HK-2 (cell line): ENCODE data around the gene KRTAP10-5.
"Not testable (repeated sequence)": the region's sequence is repeated elsewhere in the genome, so short reads cannot be mapped to it uniquely, and the experiment has no call there.

Experiments
- DNase-seq: peaks from one replicate; pipeline ENCODE4 v3.0.0-alpha.2; 2018; ENCODE audit not compliant: unreplicated experiment

The KRTAP10-5 gene

GRCh38 chr21:44610157-44610843, 29.9 kb upstream of the KRTAP10-5 start:
- not testable (repeated sequence) for DNase-seq

DNA sequence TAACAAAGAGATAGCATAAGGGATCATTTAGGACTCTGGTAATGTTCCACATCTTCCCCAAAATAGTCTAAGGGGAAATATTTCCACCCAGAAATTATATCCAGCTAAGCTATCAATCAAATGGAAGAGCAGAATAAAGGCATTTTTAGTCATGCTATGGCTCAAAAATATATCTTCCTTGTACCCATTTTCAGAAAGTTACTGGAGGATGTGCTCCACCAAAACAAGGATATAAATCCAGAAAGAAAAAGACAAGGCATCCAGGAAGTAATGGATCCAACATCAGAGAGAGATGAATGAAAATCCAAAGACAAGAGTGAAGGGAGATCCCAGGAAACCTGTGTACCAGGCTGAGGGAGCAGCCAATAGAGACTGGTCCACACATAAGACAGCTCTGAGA, 28.8 kb upstream of the KRTAP10-5 start:
- no peak for DNase-seq

GRCh38 chr21:44606495-44606894, 26.1 kb upstream of the KRTAP10-5 start:
- DNase-seq = no peak

- DNase-seq = no peak
These were observed 23.5 kb upstream of the KRTAP10-5 start for GRCh38 chr21:44603911-44604310.

DNA sequence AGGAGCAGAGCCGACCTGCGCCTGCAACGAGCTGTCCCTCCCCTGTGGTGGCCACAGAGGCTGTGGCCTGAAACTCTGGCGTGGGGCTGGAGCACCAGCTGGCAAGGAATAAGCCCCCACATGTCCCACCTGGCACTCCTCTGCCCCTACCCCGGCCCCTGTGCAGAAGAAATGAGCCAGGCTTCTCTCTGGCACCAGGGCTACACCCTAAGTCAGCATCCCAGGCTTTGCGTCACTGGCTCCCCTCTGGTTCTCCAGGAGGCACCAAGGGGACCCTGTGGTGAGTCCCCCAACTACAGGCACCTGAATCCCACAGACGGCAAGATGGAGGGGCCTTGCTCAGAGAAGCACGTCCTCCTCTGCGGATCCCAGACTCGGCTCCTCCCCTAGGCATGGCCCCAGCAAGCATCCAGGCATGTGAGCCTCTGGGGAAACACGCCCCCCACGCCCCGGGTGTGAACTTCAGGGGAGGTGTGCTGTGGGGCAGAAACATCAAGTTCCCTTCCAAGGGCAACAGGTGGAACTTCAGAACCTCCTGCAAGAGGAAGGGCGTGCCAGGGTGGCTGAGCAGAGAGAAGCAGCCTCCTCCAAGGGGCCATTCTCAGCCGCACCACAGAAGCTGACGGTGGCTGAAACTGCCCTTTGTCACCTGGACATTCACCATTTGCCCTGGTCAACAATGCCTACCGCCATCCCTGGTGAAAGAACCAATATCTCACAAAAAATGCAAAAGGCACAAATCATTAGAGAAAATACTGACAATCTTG, 22.9 kb upstream of the KRTAP10-5 start:
- DNase-seq = no peak

GRCh38 chr21:44602463-44602850, 22.1 kb upstream of the KRTAP10-5 start:
- DNase-seq = no peak

DNA sequence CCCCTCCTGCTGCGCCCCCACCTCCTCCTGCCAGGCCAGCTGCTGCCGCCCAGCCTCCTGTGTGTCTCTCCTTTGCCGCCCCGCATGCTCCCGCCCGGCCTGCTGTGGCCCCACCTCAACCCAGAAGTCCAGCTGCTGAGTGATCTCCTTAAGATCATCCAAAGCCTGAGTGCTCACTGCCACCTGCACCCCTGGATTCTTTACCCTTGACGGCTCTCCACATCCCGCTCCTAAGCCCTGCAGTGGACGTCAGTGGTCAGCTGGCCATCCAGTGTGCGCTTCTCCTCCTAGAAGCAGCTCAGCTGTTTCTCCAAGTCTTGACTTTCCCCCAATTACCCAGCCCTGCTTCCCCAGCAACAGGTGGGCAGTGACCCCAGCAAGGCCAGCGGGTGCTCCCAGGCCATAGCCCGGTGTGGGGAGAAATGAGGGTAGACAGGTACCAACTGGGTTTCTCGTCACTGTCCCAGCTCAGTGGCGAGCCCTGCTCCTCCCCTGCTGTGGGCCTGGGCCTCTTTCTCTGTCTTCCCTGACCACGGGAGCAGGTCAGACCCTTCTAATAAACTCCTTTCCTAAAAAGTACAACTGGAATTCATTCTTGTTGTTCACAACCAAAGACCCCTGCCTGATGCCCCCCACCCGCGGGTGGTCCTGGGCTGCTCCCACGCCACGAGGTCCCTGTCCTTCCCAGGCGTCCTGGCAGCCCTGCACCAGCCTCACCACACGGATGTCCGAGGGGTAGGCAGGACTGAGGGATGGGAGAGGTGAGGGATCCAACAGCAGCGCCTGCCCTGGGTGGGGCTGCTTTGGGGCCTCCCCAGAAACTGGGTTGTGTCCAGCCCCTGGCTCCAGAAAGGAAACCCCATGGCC, 21.4 kb upstream of the KRTAP10-5 start:
- no peak for DNase-seq

GRCh38 chr21:44601091-44601490, 20.7 kb upstream of the KRTAP10-5 start:
- not testable (repeated sequence) for DNase-seq

- not testable (repeated sequence) for DNase-seq
These were observed 19.9 kb upstream of the KRTAP10-5 start, which contains the start of gene KRTAP10-7 for GRCh38 chr21:44600118-44600978. TSS of gene KRTAP10-7 (plus strand) at chr21:44600597. CDS start at chr21:44600622, 25 bp downstream.

GRCh38 chr21:44599264-44600029, 19.0 kb upstream of the KRTAP10-5 start:
- no peak for DNase-seq

DNA sequence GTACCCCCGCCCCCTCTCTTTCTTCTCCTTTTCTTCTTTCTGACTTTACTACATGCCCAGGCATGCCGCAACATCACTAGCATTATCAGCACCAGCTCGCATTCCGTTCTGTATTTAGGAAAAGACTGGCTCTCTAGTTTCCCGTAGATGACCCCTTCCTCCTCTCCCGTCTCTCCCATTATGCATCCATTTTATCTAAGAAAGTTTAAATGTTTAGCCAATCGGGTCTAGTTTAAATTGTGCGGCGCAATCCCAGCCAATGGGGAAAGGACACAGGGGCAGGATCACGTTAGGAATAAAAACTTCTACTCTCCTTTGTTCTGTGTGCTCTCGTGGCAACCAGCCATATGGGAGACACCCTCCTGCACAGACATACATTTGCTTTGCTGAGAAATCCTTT, 17.7 kb upstream of the KRTAP10-5 start:
- DNase-seq = no peak

GRCh38 chr21:44596068-44596725, 15.8 kb upstream of the KRTAP10-5 start:
- peak; percentile 30 for DNase-seq

GRCh38 chr21:44595524-44595923, 15.1 kb upstream of the KRTAP10-5 start:
- DNase-seq = no peak

DNA sequence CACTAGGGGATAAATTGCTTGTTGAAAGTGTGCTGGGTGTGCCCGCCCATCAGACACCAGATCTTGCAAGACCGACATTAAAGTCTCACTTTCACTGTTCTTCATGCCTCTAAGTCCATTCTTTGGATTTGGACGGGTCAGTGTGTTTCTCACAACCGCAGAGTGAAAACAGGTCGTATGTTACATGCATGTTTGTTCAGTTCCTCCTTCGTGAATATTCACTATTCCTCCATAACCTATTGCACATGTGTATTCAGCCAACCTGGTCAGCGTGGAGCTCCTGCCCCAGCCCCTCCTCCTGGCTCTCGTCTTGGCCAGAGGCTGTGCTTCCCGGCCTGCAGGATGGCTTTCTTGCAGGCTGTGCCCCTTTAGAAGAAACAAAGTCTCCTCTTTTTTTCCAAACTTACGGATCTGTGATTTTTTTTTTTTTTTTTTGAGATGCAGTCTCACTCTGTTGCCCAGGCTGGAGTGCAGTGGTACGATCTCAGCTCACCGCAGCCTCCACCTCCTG, 14.1 kb upstream of the KRTAP10-5 start:
- no peak for DNase-seq

- no peak for DNase-seq
These were observed 13.4 kb upstream of the KRTAP10-5 start for GRCh38 chr21:44593598-44594405.

GRCh38 chr21:44592446-44593311, 12.3 kb upstream of the KRTAP10-5 start, which contains the start of gene KRTAP10-6:
TSS of gene KRTAP10-6 (minus strand) at chr21:44592505. CDS start at chr21:44592484, 21 bp downstream.
- DNase-seq = no peak

- not testable (repeated sequence) for DNase-seq
These were observed 11.4 kb upstream of the KRTAP10-5 start for GRCh38 chr21:44591801-44592130.
